ENCODE data around the gene UBAP1L.

DNA sequence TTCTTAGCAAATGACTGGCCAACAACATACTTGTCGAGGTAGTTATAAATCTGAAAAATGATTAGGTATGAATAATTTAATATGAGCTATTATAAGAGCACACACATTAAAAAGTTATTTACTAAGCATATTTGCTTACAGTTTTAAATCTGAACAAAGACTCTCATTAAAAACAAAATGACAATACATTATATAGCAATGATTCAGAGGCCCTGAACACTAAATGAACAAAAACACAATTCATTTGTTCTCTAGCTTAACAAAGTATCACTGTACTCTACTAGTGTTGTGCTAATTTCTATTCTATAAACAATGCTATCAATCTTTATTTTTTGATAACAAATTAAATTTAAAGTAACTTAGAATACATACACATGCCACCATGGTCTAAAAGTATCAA lies 49.1 kb upstream of the UBAP1L start:
- TF ChIP-seq, protein P1, sequence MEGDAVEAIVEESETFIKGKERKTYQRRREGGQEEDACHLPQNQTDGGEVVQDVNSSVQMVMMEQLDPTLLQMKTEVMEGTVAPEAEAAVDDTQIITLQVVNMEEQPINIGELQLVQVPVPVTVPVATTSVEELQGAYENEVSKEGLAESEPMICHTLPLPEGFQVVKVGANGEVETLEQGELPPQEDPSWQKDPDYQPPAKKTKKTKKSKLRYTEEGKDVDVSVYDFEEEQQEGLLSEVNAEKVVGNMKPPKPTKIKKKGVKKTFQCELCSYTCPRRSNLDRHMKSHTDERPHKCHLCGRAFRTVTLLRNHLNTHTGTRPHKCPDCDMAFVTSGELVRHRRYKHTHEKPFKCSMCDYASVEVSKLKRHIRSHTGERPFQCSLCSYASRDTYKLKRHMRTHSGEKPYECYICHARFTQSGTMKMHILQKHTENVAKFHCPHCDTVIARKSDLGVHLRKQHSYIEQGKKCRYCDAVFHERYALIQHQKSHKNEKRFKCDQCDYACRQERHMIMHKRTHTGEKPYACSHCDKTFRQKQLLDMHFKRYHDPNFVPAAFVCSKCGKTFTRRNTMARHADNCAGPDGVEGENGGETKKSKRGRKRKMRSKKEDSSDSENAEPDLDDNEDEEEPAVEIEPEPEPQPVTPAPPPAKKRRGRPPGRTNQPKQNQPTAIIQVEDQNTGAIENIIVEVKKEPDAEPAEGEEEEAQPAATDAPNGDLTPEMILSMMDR (IDR thresholded peaks at IDR 0.05; ENCODE audit: insufficient read depth, low read length, poor library complexity, severe bottlenecking): no peak
- no peak for TF ChIP-seq EZH2phosphoT487 (conservative IDR thresholded peaks at IDR 0.05; ENCODE audit: low read length)

All from SU-DHL-6 (cell line).